ENCODE data around the gene FSIP1. TPM values are rescaled to one million over a fixed set of nuclear protein-coding genes. Genes with fewer than 3 reads are reported as not detected.

FSIP1 gene
- total RNA-seq, 1 experiment from 2014 or later: 0.61 TPM

DNA sequence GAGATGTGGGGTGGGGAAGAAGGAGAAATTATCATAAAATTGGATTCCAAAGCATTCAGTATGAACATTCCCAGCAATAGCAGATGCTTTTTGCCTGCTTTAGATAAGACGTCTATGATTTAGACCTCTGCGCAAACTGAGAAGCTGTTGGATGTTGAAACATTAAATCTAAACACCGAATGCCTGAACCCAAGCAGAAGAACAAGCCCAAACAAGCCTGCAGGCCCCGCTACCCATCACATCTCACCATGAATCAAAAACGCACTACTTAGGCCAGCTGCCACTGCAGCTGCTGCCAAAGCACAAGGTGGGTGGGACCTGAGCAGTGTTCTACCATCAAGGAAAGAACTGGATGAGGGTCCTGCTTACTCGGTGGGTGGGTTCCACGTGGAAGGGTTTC lies 226.2 kb downstream of the FSIP1 start:
- CTCF ChIA-PET: interaction anchor here (1.0 to 1.2 kb wide), 2 partner anchors 17 to 200 kb away, joined by 3 to 4 read pairs; no protein-coding TSS in a partner anchor
- H3K27ac Mint-ChIP-seq: no peak overlapping the region

DNA sequence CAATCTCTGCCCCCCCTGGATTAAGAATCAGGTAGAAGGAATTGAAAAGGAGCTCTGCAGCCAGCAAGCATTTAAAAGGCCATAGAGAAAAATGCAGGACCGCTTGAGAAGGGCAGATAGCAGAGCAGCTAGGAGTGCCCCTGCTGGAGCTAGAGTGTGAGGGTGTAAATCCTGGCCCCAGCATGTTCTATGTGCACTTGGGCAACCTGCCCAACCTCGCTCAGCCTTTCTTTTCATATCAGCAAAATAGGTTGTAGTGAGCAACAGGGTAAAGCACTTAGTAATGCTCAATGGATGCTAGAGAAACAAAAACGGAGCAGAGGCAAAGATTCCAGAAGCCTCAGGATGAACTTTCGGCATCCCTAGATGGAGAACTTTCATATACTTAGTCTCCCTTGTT lies 226.8 kb downstream of the FSIP1 start:
- no peak overlapping the region for H3K4me3 Mint-ChIP-seq
- no peaks in the 10 kb centered on the region for H3K36me3 Mint-ChIP-seq
- DNase-seq (ENCODE audit: low spot score) (no peak), ATAC-seq (peak; percentile 67)
- CTCF ChIA-PET: interaction anchor here (0.8 to 1.6 kb wide), 7 partner anchors 12 to 856 kb away, joined by 3 to 8 read pairs (median 4); partner anchors contain the start of gene THBS1
- POLR2A ChIA-PET: interaction anchor here (1.2 kb wide), 1 partner anchor 25 kb away, joined by 4 read pairs; the partner anchor contains the start of gene THBS1
- no peak overlapping the region for H3K27ac Mint-ChIP-seq
- no peaks in the 10 kb centered on the region for H3K9me3 Mint-ChIP-seq
- H3K27me3 Mint-ChIP-seq (ENCODE audit: low read depth): no peaks in the 10 kb centered on the region
- H3K4me1 Mint-ChIP-seq: peaks cover 10% of the 10 kb centered on the region
- TF ChIP-seq, protein P1, sequence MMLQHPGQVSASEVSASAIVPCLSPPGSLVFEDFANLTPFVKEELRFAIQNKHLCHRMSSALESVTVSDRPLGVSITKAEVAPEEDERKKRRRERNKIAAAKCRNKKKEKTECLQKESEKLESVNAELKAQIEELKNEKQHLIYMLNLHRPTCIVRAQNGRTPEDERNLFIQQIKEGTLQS (CRISPR knock-in tag; conservative IDR thresholded peaks at IDR 0.05): no peak
- no peak for TF ChIP-seq ZNF317 (CRISPR knock-in tag; IDR thresholded peaks at IDR 0.05; ENCODE audit: borderline replicate concordance, low read depth)
- TF ChIP-seq NFATC4 (CRISPR knock-in tag; IDR thresholded peaks at IDR 0.05): no peak
- TF ChIP-seq MYBL2 (CRISPR knock-in tag; IDR thresholded peaks at IDR 0.05): no peak
- TF ChIP-seq, protein P2, sequence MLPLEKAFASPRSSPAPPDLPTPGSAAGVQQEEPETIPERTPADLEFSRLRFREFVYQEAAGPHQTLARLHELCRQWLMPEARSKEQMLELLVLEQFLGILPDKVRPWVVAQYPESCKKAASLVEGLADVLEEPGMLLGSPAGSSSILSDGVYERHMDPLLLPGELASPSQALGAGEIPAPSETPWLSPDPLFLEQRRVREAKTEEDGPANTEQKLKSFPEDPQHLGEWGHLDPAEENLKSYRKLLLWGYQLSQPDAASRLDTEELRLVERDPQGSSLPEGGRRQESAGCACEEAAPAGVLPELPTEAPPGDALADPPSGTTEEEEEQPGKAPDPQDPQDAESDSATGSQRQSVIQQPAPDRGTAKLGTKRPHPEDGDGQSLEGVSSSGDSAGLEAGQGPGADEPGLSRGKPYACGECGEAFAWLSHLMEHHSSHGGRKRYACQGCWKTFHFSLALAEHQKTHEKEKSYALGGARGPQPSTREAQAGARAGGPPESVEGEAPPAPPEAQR (CRISPR knock-in tag; IDR thresholded peaks at IDR 0.05): no peak
- no peak for TF ChIP-seq JAZF1 (CRISPR knock-in tag; IDR thresholded peaks at IDR 0.05)
- no peak for TF ChIP-seq FOXP1 (CRISPR knock-in tag; IDR thresholded peaks at IDR 0.05; ENCODE audit: borderline replicate concordance)
- TF ChIP-seq, protein P3, sequence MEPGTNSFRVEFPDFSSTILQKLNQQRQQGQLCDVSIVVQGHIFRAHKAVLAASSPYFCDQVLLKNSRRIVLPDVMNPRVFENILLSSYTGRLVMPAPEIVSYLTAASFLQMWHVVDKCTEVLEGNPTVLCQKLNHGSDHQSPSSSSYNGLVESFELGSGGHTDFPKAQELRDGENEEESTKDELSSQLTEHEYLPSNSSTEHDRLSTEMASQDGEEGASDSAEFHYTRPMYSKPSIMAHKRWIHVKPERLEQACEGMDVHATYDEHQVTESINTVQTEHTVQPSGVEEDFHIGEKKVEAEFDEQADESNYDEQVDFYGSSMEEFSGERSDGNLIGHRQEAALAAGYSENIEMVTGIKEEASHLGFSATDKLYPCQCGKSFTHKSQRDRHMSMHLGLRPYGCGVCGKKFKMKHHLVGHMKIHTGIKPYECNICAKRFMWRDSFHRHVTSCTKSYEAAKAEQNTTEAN (CRISPR knock-in tag; IDR thresholded peaks at IDR 0.05): no peak
- TF ChIP-seq, protein P4, sequence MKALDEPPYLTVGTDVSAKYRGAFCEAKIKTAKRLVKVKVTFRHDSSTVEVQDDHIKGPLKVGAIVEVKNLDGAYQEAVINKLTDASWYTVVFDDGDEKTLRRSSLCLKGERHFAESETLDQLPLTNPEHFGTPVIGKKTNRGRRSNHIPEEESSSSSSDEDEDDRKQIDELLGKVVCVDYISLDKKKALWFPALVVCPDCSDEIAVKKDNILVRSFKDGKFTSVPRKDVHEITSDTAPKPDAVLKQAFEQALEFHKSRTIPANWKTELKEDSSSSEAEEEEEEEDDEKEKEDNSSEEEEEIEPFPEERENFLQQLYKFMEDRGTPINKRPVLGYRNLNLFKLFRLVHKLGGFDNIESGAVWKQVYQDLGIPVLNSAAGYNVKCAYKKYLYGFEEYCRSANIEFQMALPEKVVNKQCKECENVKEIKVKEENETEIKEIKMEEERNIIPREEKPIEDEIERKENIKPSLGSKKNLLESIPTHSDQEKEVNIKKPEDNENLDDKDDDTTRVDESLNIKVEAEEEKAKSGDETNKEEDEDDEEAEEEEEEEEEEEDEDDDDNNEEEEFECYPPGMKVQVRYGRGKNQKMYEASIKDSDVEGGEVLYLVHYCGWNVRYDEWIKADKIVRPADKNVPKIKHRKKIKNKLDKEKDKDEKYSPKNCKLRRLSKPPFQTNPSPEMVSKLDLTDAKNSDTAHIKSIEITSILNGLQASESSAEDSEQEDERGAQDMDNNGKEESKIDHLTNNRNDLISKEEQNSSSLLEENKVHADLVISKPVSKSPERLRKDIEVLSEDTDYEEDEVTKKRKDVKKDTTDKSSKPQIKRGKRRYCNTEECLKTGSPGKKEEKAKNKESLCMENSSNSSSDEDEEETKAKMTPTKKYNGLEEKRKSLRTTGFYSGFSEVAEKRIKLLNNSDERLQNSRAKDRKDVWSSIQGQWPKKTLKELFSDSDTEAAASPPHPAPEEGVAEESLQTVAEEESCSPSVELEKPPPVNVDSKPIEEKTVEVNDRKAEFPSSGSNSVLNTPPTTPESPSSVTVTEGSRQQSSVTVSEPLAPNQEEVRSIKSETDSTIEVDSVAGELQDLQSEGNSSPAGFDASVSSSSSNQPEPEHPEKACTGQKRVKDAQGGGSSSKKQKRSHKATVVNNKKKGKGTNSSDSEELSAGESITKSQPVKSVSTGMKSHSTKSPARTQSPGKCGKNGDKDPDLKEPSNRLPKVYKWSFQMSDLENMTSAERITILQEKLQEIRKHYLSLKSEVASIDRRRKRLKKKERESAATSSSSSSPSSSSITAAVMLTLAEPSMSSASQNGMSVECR (CRISPR knock-in tag; IDR thresholded peaks at IDR 0.05; ENCODE audit: borderline replicate concordance): no peak
- TF ChIP-seq NFE2L1 (CRISPR knock-in tag; IDR thresholded peaks at IDR 0.05): no peak

More for the DNA sequence above, 226.2 kb downstream of the FSIP1 start:
- no peaks in the 10 kb centered on the region for H3K36me3 Mint-ChIP-seq
- no peaks in the 10 kb centered on the region for H3K9me3 Mint-ChIP-seq
- no peak for ATAC-seq
- POLR2A ChIA-PET: no interaction called here
- TF ChIP-seq, protein P5, sequence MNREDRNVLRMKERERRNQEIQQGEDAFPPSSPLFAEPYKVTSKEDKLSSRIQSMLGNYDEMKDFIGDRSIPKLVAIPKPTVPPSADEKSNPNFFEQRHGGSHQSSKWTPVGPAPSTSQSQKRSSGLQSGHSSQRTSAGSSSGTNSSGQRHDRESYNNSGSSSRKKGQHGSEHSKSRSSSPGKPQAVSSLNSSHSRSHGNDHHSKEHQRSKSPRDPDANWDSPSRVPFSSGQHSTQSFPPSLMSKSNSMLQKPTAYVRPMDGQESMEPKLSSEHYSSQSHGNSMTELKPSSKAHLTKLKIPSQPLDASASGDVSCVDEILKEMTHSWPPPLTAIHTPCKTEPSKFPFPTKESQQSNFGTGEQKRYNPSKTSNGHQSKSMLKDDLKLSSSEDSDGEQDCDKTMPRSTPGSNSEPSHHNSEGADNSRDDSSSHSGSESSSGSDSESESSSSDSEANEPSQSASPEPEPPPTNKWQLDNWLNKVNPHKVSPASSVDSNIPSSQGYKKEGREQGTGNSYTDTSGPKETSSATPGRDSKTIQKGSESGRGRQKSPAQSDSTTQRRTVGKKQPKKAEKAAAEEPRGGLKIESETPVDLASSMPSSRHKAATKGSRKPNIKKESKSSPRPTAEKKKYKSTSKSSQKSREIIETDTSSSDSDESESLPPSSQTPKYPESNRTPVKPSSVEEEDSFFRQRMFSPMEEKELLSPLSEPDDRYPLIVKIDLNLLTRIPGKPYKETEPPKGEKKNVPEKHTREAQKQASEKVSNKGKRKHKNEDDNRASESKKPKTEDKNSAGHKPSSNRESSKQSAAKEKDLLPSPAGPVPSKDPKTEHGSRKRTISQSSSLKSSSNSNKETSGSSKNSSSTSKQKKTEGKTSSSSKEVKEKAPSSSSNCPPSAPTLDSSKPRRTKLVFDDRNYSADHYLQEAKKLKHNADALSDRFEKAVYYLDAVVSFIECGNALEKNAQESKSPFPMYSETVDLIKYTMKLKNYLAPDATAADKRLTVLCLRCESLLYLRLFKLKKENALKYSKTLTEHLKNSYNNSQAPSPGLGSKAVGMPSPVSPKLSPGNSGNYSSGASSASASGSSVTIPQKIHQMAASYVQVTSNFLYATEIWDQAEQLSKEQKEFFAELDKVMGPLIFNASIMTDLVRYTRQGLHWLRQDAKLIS (CRISPR knock-in tag; IDR thresholded peaks at IDR 0.05; ENCODE audit: borderline replicate concordance): no peak
- TF ChIP-seq JAZF1 (CRISPR knock-in tag; IDR thresholded peaks at IDR 0.05) (no peak), RORB (CRISPR knock-in tag; IDR thresholded peaks at IDR 0.05) (no peak)
- TF ChIP-seq, protein P6, sequence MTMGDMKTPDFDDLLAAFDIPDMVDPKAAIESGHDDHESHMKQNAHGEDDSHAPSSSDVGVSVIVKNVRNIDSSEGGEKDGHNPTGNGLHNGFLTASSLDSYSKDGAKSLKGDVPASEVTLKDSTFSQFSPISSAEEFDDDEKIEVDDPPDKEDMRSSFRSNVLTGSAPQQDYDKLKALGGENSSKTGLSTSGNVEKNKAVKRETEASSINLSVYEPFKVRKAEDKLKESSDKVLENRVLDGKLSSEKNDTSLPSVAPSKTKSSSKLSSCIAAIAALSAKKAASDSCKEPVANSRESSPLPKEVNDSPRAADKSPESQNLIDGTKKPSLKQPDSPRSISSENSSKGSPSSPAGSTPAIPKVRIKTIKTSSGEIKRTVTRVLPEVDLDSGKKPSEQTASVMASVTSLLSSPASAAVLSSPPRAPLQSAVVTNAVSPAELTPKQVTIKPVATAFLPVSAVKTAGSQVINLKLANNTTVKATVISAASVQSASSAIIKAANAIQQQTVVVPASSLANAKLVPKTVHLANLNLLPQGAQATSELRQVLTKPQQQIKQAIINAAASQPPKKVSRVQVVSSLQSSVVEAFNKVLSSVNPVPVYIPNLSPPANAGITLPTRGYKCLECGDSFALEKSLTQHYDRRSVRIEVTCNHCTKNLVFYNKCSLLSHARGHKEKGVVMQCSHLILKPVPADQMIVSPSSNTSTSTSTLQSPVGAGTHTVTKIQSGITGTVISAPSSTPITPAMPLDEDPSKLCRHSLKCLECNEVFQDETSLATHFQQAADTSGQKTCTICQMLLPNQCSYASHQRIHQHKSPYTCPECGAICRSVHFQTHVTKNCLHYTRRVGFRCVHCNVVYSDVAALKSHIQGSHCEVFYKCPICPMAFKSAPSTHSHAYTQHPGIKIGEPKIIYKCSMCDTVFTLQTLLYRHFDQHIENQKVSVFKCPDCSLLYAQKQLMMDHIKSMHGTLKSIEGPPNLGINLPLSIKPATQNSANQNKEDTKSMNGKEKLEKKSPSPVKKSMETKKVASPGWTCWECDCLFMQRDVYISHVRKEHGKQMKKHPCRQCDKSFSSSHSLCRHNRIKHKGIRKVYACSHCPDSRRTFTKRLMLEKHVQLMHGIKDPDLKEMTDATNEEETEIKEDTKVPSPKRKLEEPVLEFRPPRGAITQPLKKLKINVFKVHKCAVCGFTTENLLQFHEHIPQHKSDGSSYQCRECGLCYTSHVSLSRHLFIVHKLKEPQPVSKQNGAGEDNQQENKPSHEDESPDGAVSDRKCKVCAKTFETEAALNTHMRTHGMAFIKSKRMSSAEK (CRISPR knock-in tag; IDR thresholded peaks at IDR 0.05; ENCODE audit: borderline replicate concordance): no peak
- TF ChIP-seq, protein P7, sequence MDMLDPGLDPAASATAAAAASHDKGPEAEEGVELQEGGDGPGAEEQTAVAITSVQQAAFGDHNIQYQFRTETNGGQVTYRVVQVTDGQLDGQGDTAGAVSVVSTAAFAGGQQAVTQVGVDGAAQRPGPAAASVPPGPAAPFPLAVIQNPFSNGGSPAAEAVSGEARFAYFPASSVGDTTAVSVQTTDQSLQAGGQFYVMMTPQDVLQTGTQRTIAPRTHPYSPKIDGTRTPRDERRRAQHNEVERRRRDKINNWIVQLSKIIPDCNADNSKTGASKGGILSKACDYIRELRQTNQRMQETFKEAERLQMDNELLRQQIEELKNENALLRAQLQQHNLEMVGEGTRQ (CRISPR knock-in tag; IDR thresholded peaks at IDR 0.05): no peak
- H3K4me3 Mint-ChIP-seq: no peak overlapping the region
- H3K4me1 Mint-ChIP-seq: peaks cover 10% of the 10 kb centered on the region
- H3K27me3 Mint-ChIP-seq (ENCODE audit: low read depth): no peaks in the 10 kb centered on the region
- DNase-seq (ENCODE audit: low spot score): no peak
